IMR-90 (cell line): Measurements from ENCODE around the gene ZNF513. TPM values are rescaled to one million over a fixed set of nuclear protein-coding genes. Genes with fewer than 3 reads are reported as not detected.

Experiments used
- ATAC-seq: fragments of 200-7000 bp; cut with Tn5 transposase; 2 replicates; pipeline ENCODE4 v1.9.1; 2020; ENCODE audit warnings: low read depth, mild to moderate bottlenecking, moderate library complexity
- BruUV-seq: library from RNA; stranded (reverse); fragments of 400-500 nt; replicated peaks from 2 replicates; lab custom pipeline; 2021; lab: Mats Ljungman, UMichigan
- CTCF ChIA-PET: fragments of 300-600 bp; formaldehyde crosslinking; extraction: SDS; loops from one replicate; lab custom pipeline; 2021; ENCODE audit warnings: antibody characterized with exemption; lab: Yijun Ruan, JAX
- POLR2A ChIA-PET: fragments of 300-600 bp; sonication (Branson Sonifier 250); formaldehyde crosslinking; loops from one replicate; lab custom pipeline; 2022; ENCODE audit warnings: antibody characterized with exemption; ENCODE audit not compliant: unreplicated experiment; lab: Charles Lee
- DNase-seq: peaks from one replicate; pipeline ENCODE4 v3.0.0; 2013
- H2AFZ ChIP-seq: replicated peaks from 2 replicates; pipeline ENCODE3; 2013; ENCODE audit warnings: low read length, mild to moderate bottlenecking; ENCODE audit not compliant: poor library complexity
- H2AK5ac ChIP-seq: 2 replicates; pipeline ENCODE4 v1.6.1; 2013; ENCODE audit warnings: low read depth, low read length, inconsistent platforms
- H2AK9ac ChIP-seq: replicated peaks from 2 replicates; pipeline ENCODE3; 2013; ENCODE audit warnings: mild to moderate bottlenecking, low read depth, low read length, moderate library complexity; ENCODE audit not compliant: poor library complexity
- H2BK120ac ChIP-seq: 2 replicates; pipeline ENCODE4 v1.6.1; 2013; ENCODE audit warnings: low read depth, low read length, inconsistent platforms
- H2BK15ac ChIP-seq: 3 replicates; pipeline ENCODE4 v1.6.1; 2013; ENCODE audit warnings: low read depth, low read length, inconsistent platforms
- H2BK20ac ChIP-seq: 2 replicates; pipeline ENCODE4 v1.6.1; 2013; ENCODE audit warnings: low read depth, mild to moderate bottlenecking, inconsistent platforms, low read length, moderate library complexity
- H2BK5ac ChIP-seq: 2 replicates; pipeline ENCODE4 v1.6.1; 2013; ENCODE audit warnings: mild to moderate bottlenecking, low read depth, low read length, inconsistent platforms; ENCODE audit not compliant: poor library complexity, severe bottlenecking
- H3K14ac ChIP-seq: replicated peaks from 2 replicates; pipeline ENCODE4 v1.6.1; 2013; ENCODE audit warnings: low read depth, low read length, inconsistent platforms
- H3K18ac ChIP-seq: 2 replicates; pipeline ENCODE4 v1.6.1; 2013; ENCODE audit warnings: low read depth, low read length, control low read depth
- H3K23ac ChIP-seq: 2 replicates; pipeline ENCODE4 v1.6.1; 2013; ENCODE audit warnings: low read depth, low read length, inconsistent platforms
- H3K27ac ChIP-seq: 2 replicates; pipeline ENCODE4 v1.5.1; 2013; ENCODE audit warnings: mild to moderate bottlenecking, control low read depth, low read length; ENCODE audit not compliant: insufficient read depth
- H3K27me3 ChIP-seq: 2 replicates; pipeline ENCODE4 v1.6.1; 2013; ENCODE audit warnings: low read length; ENCODE audit not compliant: control insufficient read depth, insufficient read depth
- H3K36me3 ChIP-seq: 2 replicates; pipeline ENCODE4 v1.6.1; 2013; ENCODE audit warnings: low read length, mixed read lengths; ENCODE audit not compliant: control insufficient read depth, insufficient read depth
- H3K4ac ChIP-seq: 2 replicates; pipeline ENCODE4 v1.6.1; 2013; ENCODE audit warnings: low read depth, low read length, inconsistent platforms
- H3K4me1 ChIP-seq: 2 replicates; pipeline ENCODE4 v1.6.1; 2013; ENCODE audit warnings: low read length, mixed read lengths; ENCODE audit not compliant: control insufficient read depth, insufficient read depth
- H3K4me2 ChIP-seq: 2 replicates; pipeline ENCODE4 v1.6.1; 2013; ENCODE audit warnings: low read depth, mild to moderate bottlenecking, control low read depth, low read length, moderate library complexity
- H3K4me3 ChIP-seq: 2 replicates; pipeline ENCODE4 v1.5.1; 2013; ENCODE audit warnings: low read depth, mild to moderate bottlenecking, control low read depth, low read length, moderate library complexity; ENCODE audit not compliant: insufficient read depth
- H3K56ac ChIP-seq: 2 replicates; pipeline ENCODE4 v1.6.1; 2013; ENCODE audit warnings: low read length, inconsistent platforms; ENCODE audit not compliant: insufficient read depth; ENCODE audit errors: extremely low read depth
- H3K79me1 ChIP-seq, 2 experiments: 2 replicates each; pipeline ENCODE4 v1.6.1; 2013; ENCODE audit warnings: low read length in 2 of 2, inconsistent platforms in 1 of 2, low read depth in 1 of 2
- H3K9ac ChIP-seq: 2 replicates; pipeline ENCODE4 v1.6.1; 2013; ENCODE audit warnings: low read depth, low read length, control low read depth
- H3K9me1 ChIP-seq: 2 replicates; pipeline ENCODE4 v1.6.1; 2013; ENCODE audit warnings: low read length, inconsistent platforms; ENCODE audit not compliant: insufficient read depth
- H3K9me3 ChIP-seq: 2 replicates; pipeline ENCODE4 v1.6.1; 2013; ENCODE audit warnings: low read length; ENCODE audit not compliant: control insufficient read depth, insufficient read depth
- H4K20me1 ChIP-seq: 2 replicates; pipeline ENCODE4 v1.6.1; 2013; ENCODE audit warnings: low read length, inconsistent platforms; ENCODE audit not compliant: insufficient read depth
- H4K5ac ChIP-seq: 2 replicates; pipeline ENCODE4 v1.6.1; 2013; ENCODE audit warnings: mild to moderate bottlenecking, low read depth, low read length, control low read depth
- H4K8ac ChIP-seq, 2 experiments: 2 replicates each; pipeline ENCODE4 v1.6.1; 2013; ENCODE audit warnings: low read depth in 2 of 2, low read length in 2 of 2, control low read depth in 1 of 2, inconsistent platforms in 1 of 2
- H4K91ac ChIP-seq: 2 replicates; pipeline ENCODE4 v1.6.1; 2013; ENCODE audit warnings: low read depth, low read length, inconsistent platforms; ENCODE audit not compliant: insufficient read depth
- BHLHE40 ChIP-seq: fragments of 150-350 bp; IDR thresholded peaks from 2 replicates; pipeline ENCODE4 v1.6.1; 2016; ENCODE audit warnings: mild to moderate bottlenecking, low read depth, low read length
- CEBPB ChIP-seq: IDR thresholded peaks from 2 replicates; pipeline ENCODE4 v1.6.1; 2012; ENCODE audit warnings: low read depth, low read length, improper control_type of control experiment
- CHD1 ChIP-seq: IDR thresholded peaks from 2 replicates; pipeline ENCODE4 v1.6.1; 2012; ENCODE audit warnings: low read depth, low read length, improper control_type of control experiment
- FOS ChIP-seq: fragments of 150-350 bp; IDR thresholded peaks from 2 replicates; pipeline ENCODE4 v1.6.1; 2016; ENCODE audit warnings: low read depth, low read length
- MAZ ChIP-seq: IDR thresholded peaks from 2 replicates; pipeline ENCODE4 v1.6.1; 2012; ENCODE audit warnings: low read depth, mild to moderate bottlenecking, low read length, improper control_type of control experiment, moderate library complexity, borderline replicate concordance
- MXI1 ChIP-seq: IDR thresholded peaks from 2 replicates; pipeline ENCODE4 v1.6.1; 2012; ENCODE audit warnings: low read depth, mild to moderate bottlenecking, low read length, moderate library complexity, borderline replicate concordance
- NFE2L2 ChIP-seq: fragments of 150-350 bp; IDR thresholded peaks from 2 replicates; pipeline ENCODE4 v1.6.1; 2016; ENCODE audit warnings: low read depth, mild to moderate bottlenecking, low read length
- POLR2A ChIP-seq: IDR thresholded peaks from 2 replicates; pipeline ENCODE4 v1.6.1; 2012; ENCODE audit warnings: mild to moderate bottlenecking, low read depth, low read length
- RAD21 ChIP-seq: IDR thresholded peaks from 2 replicates; pipeline ENCODE4 v1.6.1; 2012; ENCODE audit warnings: low read length, improper control_type of control experiment
- RCOR1 ChIP-seq: IDR thresholded peaks from 2 replicates; pipeline ENCODE4 v1.6.1; 2012; ENCODE audit warnings: mild to moderate bottlenecking, low read length, improper control_type of control experiment; ENCODE audit not compliant: insufficient replicate concordance
- RFX5 ChIP-seq: IDR thresholded peaks from 2 replicates; pipeline ENCODE4 v1.8.0; 2012; ENCODE audit warnings: low read depth, mild to moderate bottlenecking, low read length, moderate library complexity
- SMC3 ChIP-seq: fragments of 150-350 bp; IDR thresholded peaks from 2 replicates; pipeline ENCODE4 v1.6.1; 2016; ENCODE audit warnings: low read depth, mild to moderate bottlenecking, antibody characterized with exemption, low read length, moderate library complexity
- WGBS, 2 experiments: methylation state at CpG; one replicate each; pipeline versions ENCODE4 v1.1.5 to v1.1.7; 2013; ENCODE audit warnings: missing lambda C conversion rate in 2 of 2; ENCODE audit not compliant: insufficient read length in 1 of 2; ENCODE audit errors: extremely low coverage in 2 of 2; 5-methylcytosine and 5-hydroxymethylcytosine counted together
- dilution Hi-C: fragments of 300-500 bp; cut with HindIII; formaldehyde crosslinking; loops from one replicate; pipeline ENCODE4 v1.14.3; 2018; ENCODE audit warnings: low sequenced_read_pairs; ENCODE audit not compliant: unreplicated experiment
- in situ Hi-C: fragments of 300-500 bp; cut with MboI; formaldehyde crosslinking; loops from 3 replicates; pipeline ENCODE4 v1.14.3; 2019; ENCODE audit warnings: low sequenced_read_pairs, inconsistent platforms, mixed read lengths
- intact Hi-C: fragments of 100-400 bp; cut with micrococcal nuclease; formaldehyde crosslinking; loops from 2 replicates; pipeline ENCODE4 v1.10.0; 2022
- polyA plus RNA-seq, 3 experiments: library from polyadenylated mRNA; depleted of rRNA; stranded (reverse); fragments of >200 nt; gene quantifications; 2 replicates each; pipeline ENCODE4 v1.2.3, GENCODE V29; 2012; ENCODE audit warnings: low replicate concordance in 1 of 3
- total RNA-seq: library from RNA; depleted of rRNA; stranded (reverse); fragments of >200 nt; gene quantifications from 2 replicates; pipeline ENCODE4 v1.2.3, GENCODE V29; 2012
- TF ChIP-seq, protein P1 (sequence below): fragments of 150-350 bp; IDR thresholded peaks from 2 replicates; pipeline ENCODE4 v1.6.1; 2016; ENCODE audit warnings: low read depth, mild to moderate bottlenecking, low read length, moderate library complexity, borderline replicate concordance
- TF ChIP-seq, protein P2 (sequence below): conservative IDR thresholded peaks from 2 replicates; pipeline ENCODE4 v1.5.1; 2012; ENCODE audit warnings: mild to moderate bottlenecking, low read depth, low read length, improper control_type of control experiment

ZNF513 gene
- total and polyA plus RNA-seq, 2 of the 4 experiments (the other 2 are of a cell fraction) = 3.4 to 23.7 TPM

DNA sequence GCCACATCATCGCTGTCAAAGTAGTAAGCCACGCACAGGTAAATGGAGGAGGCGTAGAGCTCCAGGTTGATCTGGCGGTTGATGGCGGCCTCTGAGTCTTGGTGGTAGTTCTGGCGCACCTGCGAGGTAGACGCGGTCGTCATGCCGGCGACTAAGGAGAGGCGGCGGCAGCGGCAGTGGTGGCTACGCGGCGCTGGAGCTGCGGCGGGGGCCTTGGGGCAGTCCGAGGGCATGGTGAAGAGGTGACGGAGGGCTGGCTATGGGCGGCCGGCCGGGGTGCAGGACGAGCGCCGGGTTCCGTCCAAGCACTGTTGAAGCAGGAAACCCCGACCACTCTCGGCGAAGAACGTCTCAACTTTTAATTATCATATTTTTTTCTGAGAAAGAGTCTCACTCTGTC is 12.7 kb upstream of the ZNF513 start:
- ChIA-PET POLR2A (no interaction called here), CTCF (no interaction called here)

More for the DNA sequence above, 12.7 kb upstream of the ZNF513 start:
- H3K9ac ChIP-seq = no peak overlapping the region
- H2BK5ac ChIP-seq = no peak overlapping the region
- H2AK9ac ChIP-seq = no peak overlapping the region
- WGBS, 2 experiments = 98% methylated on average over 20 of the region's 33 CpGs; no CpG with 5 or more reads in 1 of the 2 experiments
- no peaks in the 10 kb centered on the region for H3K9me3 ChIP-seq
- H3K18ac ChIP-seq = no peak overlapping the region
- H2AFZ ChIP-seq = no peak overlapping the region
- H3K23ac ChIP-seq = no peak overlapping the region
- no peak overlapping the region for H3K56ac ChIP-seq
- H2BK15ac ChIP-seq = no peak overlapping the region
- ATAC-seq (no peak), DNase-seq (no peak)
- H3K27ac ChIP-seq = no peak overlapping the region
- in situ Hi-C loops = no loop called here
- peaks cover 42% of the 10 kb centered on the region for H4K20me1 ChIP-seq
- no peak overlapping the region for H2BK20ac ChIP-seq
- H2BK120ac ChIP-seq = no peak overlapping the region
- BruUV-seq = no TSS peak
- H3K79me1 ChIP-seq = peaks cover 23 to 66% of the 10 kb centered on the region in 2 experiments
- no peak overlapping the region for H3K4ac ChIP-seq
- no peak overlapping the region for H4K8ac ChIP-seq
- no peak overlapping the region for H4K91ac ChIP-seq
- H3K27me3 ChIP-seq = no peaks in the 10 kb centered on the region
- no peaks in the 10 kb centered on the region for H3K4me1 ChIP-seq
- H3K9me1 ChIP-seq = no peaks in the 10 kb centered on the region
- H3K4me3 ChIP-seq = no peak overlapping the region
- H3K36me3 ChIP-seq = peaks cover 3% of the 10 kb centered on the region
- H4K5ac ChIP-seq = no peak overlapping the region
- TF ChIP-seq CEBPB = no peak
- no peak for TF ChIP-seq MAZ
- TF ChIP-seq NFE2L2 = no peak
- TF ChIP-seq SMC3 = no peak
- TF ChIP-seq MXI1 = no peak
- no peak for TF ChIP-seq RFX5
- TF ChIP-seq RAD21 = no peak
- no peak for TF ChIP-seq POLR2A
- no peak for TF ChIP-seq FOS
- no peak for TF ChIP-seq CHD1
- TF ChIP-seq, protein P1, sequence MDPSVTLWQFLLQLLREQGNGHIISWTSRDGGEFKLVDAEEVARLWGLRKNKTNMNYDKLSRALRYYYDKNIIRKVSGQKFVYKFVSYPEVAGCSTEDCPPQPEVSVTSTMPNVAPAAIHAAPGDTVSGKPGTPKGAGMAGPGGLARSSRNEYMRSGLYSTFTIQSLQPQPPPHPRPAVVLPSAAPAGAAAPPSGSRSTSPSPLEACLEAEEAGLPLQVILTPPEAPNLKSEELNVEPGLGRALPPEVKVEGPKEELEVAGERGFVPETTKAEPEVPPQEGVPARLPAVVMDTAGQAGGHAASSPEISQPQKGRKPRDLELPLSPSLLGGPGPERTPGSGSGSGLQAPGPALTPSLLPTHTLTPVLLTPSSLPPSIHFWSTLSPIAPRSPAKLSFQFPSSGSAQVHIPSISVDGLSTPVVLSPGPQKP = no peak
- TF ChIP-seq, protein P2, sequence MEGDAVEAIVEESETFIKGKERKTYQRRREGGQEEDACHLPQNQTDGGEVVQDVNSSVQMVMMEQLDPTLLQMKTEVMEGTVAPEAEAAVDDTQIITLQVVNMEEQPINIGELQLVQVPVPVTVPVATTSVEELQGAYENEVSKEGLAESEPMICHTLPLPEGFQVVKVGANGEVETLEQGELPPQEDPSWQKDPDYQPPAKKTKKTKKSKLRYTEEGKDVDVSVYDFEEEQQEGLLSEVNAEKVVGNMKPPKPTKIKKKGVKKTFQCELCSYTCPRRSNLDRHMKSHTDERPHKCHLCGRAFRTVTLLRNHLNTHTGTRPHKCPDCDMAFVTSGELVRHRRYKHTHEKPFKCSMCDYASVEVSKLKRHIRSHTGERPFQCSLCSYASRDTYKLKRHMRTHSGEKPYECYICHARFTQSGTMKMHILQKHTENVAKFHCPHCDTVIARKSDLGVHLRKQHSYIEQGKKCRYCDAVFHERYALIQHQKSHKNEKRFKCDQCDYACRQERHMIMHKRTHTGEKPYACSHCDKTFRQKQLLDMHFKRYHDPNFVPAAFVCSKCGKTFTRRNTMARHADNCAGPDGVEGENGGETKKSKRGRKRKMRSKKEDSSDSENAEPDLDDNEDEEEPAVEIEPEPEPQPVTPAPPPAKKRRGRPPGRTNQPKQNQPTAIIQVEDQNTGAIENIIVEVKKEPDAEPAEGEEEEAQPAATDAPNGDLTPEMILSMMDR = no peak
- no peak for TF ChIP-seq RCOR1
- TF ChIP-seq BHLHE40 = no peak
- no peak overlapping the region for H3K4me2 ChIP-seq
- intact Hi-C loops = no loop called here
- H2AK5ac ChIP-seq = no peak overlapping the region
- dilution Hi-C loops = no loop called here
- H3K14ac ChIP-seq = no peak overlapping the region
